B cell (primary cell): ENCODE results near the gene MRNIP. TPM values are rescaled to one million over a fixed set of nuclear protein-coding genes. Genes with fewer than 3 reads are reported as not detected.

ENCODE experiments used
- ATAC-seq: fragments of 200-7000 bp; cut with Tn5 transposase; one replicate; pipeline ENCODE4 v1.10.0; 2021; ENCODE audit warnings: low read depth, mild to moderate bottlenecking, moderate number of reproducible peaks, moderate library complexity
- CTCF ChIA-PET: fragments of 350-600 bp; sonication (Branson Sonifier 250); formaldehyde crosslinking; loops from one replicate; lab custom pipeline; 2021; ENCODE audit warnings: antibody characterized with exemption, inconsistent platforms; lab: Charles Lee
- POLR2A ChIA-PET: fragments of 350-600 bp; sonication (Branson Sonifier 250); formaldehyde crosslinking; loops from one replicate; lab custom pipeline; 2021; ENCODE audit warnings: antibody characterized with exemption; lab: Charles Lee
- DNase-seq: peaks from one replicate; pipeline ENCODE4 v3.0.0; 2013
- H2AFZ ChIP-seq: 2 replicates; pipeline ENCODE4 v1.6.1; 2012; ENCODE audit warnings: mild to moderate bottlenecking, low read depth, low read length; ENCODE audit not compliant: insufficient read depth, poor library complexity, severe bottlenecking
- H3K27ac ChIP-seq, 2 donors: 1 replicate in 1 of 2; 2 replicates in 1 of 2; pipeline ENCODE4 v1.5.1; 2012 to 2013; ENCODE audit warnings: low read length in 2 of 2, mild to moderate bottlenecking in 2 of 2, moderate library complexity in 1 of 2
- H3K27me3 ChIP-seq, 4 experiments: fragments of 200-600 bp in 1 of 4; sonication (generic) in 1 of 4; replicated peaks in 1 of 4; 1 replicate in 2 of 4; 2 replicates in 2 of 4; pipeline versions ENCODE4 v1.6.1 to v1.7.0; 2013 to 2016; ENCODE audit warnings: low read length in 3 of 4, mild to moderate bottlenecking in 2 of 4, mixed read lengths in 1 of 4, moderate library complexity in 1 of 4; ENCODE audit not compliant: insufficient read depth in 4 of 4, control insufficient read depth in 3 of 4; ENCODE audit errors: control extremely low read depth in 1 of 4
- H3K36me3 ChIP-seq, 2 experiments: replicated peaks in 1 of 2; 1 replicate in 1 of 2; 2 replicates in 1 of 2; pipeline versions ENCODE4 v1.6.1 to v1.7.1; 2013; ENCODE audit warnings: low read length in 1 of 2; ENCODE audit not compliant: insufficient read depth in 2 of 2, control insufficient read depth in 1 of 2; ENCODE audit errors: control extremely low read depth in 1 of 2, extremely low read depth in 1 of 2
- H3K4me1 ChIP-seq, 2 donors: fragments of 200-600 bp in 1 of 2; sonication (generic) in 1 of 2; 1 replicate in 1 of 2; 2 replicates in 1 of 2; pipeline versions ENCODE4 v1.5.1 to v1.6.1; 2013 to 2017; ENCODE audit warnings: low read length in 2 of 2; ENCODE audit not compliant: control insufficient read depth in 2 of 2, insufficient read depth in 2 of 2
- H3K4me2 ChIP-seq: replicated peaks from 2 replicates; pipeline ENCODE3; 2012; ENCODE audit warnings: mild to moderate bottlenecking, low read depth, low read length; ENCODE audit not compliant: poor library complexity, severe bottlenecking
- H3K4me3 ChIP-seq, 5 experiments: fragments of 200-600 bp in 1 of 5; sonication (generic) in 1 of 5; 1 replicate in 3 of 5; 2 replicates in 2 of 5; pipeline versions ENCODE4 v1.5.1 to v1.7.0; 2011 to 2016; ENCODE audit warnings: low read length in 4 of 5, mild to moderate bottlenecking in 4 of 5, low read depth in 2 of 5, control low read depth in 1 of 5, moderate library complexity in 1 of 5; ENCODE audit not compliant: insufficient read depth in 1 of 5; ENCODE audit errors: control extremely low read depth in 1 of 5, extremely low read depth in 1 of 5
- H3K79me2 ChIP-seq: fragments of 200-600 bp; sonication (generic); one replicate; pipeline ENCODE4 v1.6.0; 2016; ENCODE audit warnings: low read length; ENCODE audit not compliant: control insufficient read depth, insufficient read depth
- H3K9ac ChIP-seq: fragments of 200-600 bp; sonication (generic); 2 replicates; pipeline ENCODE4 v1.6.1; 2017; ENCODE audit warnings: mild to moderate bottlenecking, low read length, moderate library complexity
- H3K9me3 ChIP-seq, 3 donors: one replicate each; pipeline versions ENCODE4 v1.6.1 to v1.7.1; 2013; ENCODE audit warnings: low read length in 2 of 3; ENCODE audit not compliant: control insufficient read depth in 2 of 3, insufficient read depth in 1 of 3; ENCODE audit errors: control extremely low read depth in 1 of 3
- H4K20me1 ChIP-seq: 2 replicates; pipeline ENCODE4 v1.6.0; 2012; ENCODE audit warnings: mild to moderate bottlenecking, low read length; ENCODE audit not compliant: insufficient read depth, control insufficient read depth, poor library complexity, severe bottlenecking
- H3K27ac Mint-ChIP-seq: one replicate; pipeline ENCODE4 v1.8.0; 2021; ENCODE audit warnings: mixed read lengths
- H3K27me3 Mint-ChIP-seq: one replicate; pipeline ENCODE4 v1.8.0; 2021; ENCODE audit warnings: mixed read lengths
- H3K4me1 Mint-ChIP-seq: one replicate; pipeline ENCODE4 v1.8.0; 2021; ENCODE audit warnings: mixed read lengths
- H3K4me3 Mint-ChIP-seq: one replicate; pipeline ENCODE4 v1.8.0; 2021; ENCODE audit warnings: mixed read lengths
- H3K9me3 Mint-ChIP-seq: one replicate; pipeline ENCODE4 v1.8.0; 2022; ENCODE audit warnings: mixed read lengths; ENCODE audit not compliant: insufficient read depth
- CTCF ChIP-seq: fragments of 200-600 bp; IDR thresholded peaks from one replicate; pipeline ENCODE4 v1.8.0; 2022; ENCODE audit warnings: antibody characterized with exemption, mild to moderate bottlenecking
- EZH2 ChIP-seq: IDR thresholded peaks from 2 replicates; pipeline ENCODE4 v1.6.1; 2012; ENCODE audit warnings: borderline replicate concordance, low read depth, mild to moderate bottlenecking, moderate library complexity, low read length; ENCODE audit not compliant: insufficient read depth, poor library complexity, severe bottlenecking
- WGBS: methylation state at CpG from one replicate; pipeline ENCODE4 v1.1.5; 2013; ENCODE audit warnings: missing lambda C conversion rate; ENCODE audit not compliant: insufficient coverage; 5-methylcytosine and 5-hydroxymethylcytosine counted together
- intact Hi-C: fragments of 100-400 bp; cut with micrococcal nuclease; formaldehyde crosslinking; loops from one replicate; pipeline ENCODE4 v1.10.0; 2022
- polyA plus RNA-seq: library from polyadenylated mRNA; depleted of rRNA; stranded (reverse); fragments of >200 nt; gene quantifications from 2 replicates; pipeline ENCODE4 v1.2.3, GENCODE V29; 2012
- total RNA-seq, 2 donors: library from RNA; stranded (reverse); fragments of 120-200 nt in 1 of 2; gene quantifications; 1 replicate in 1 of 2; 2 replicates in 1 of 2; pipeline versions ENCODE4 v1.2.3 to v1.2.4, GENCODE V29; 2013 to 2022

MRNIP gene
- total and polyA plus RNA-seq, 2 donors (not counting 1 experiment from before 2014, with no cell fraction given), result 152 to 178 TPM

- Histone ChIP-seq H3K27ac (no peak overlapping the region), H3K9me3 (peaks cover 0 to 7% (median 0%) of the 10 kb centered on the region in 3 donors), H3K36me3 (peaks cover 0 to 51% of the 10 kb centered on the region in 2 experiments), H3K4me3 (no peak overlapping the region), H3K4me2 (no peak overlapping the region), H3K27me3 (no peaks in the 10 kb centered on the region), H3K79me2 (no peaks in the 10 kb centered on the region), H3K4me1 (peaks cover 3 to 8% of the 10 kb centered on the region in 2 donors), H3K9ac (no peak overlapping the region), H2AFZ (no peak overlapping the region), H4K20me1 (peaks cover 19% of the 10 kb centered on the region)
- no peak for TF ChIP-seq EZH2
- TF ChIP-seq CTCF, result no peak
- Mint-ChIP-seq H3K4me3 (no peak overlapping the region), H3K27me3 (no peaks in the 10 kb centered on the region), H3K9me3 (no peaks in the 10 kb centered on the region), H3K4me1 (peaks cover 7% of the 10 kb centered on the region), H3K27ac (no peak overlapping the region)
- ChIA-PET CTCF (no interaction called here), POLR2A (interaction anchor here (0.7 to 1.0 kb wide), 2 partner anchors 19 kb away, joined by 3 to 7 read pairs; partner anchors contain the start of gene MRNIP)
- intact Hi-C loops, result loop anchor here (5.0 kb wide), 1 partner anchor 37 kb away; no protein-coding TSS in a partner anchor
- no peak for DNase-seq
- no peak for ATAC-seq
- 95% methylated on average over 9 of the region's 16 CpGs for WGBS
Observed at GRCh38 chr5:179839328-179840256, 19.0 kb downstream of the MRNIP start.
